Prostate gland (tissue), 2 donors: ENCODE data around the gene PPFIA1. TPM values are rescaled to one million over a fixed set of nuclear protein-coding genes. Genes with fewer than 3 reads are reported as not detected.

Experiments used
- DNase-seq: peaks from one replicate; pipeline ENCODE4 v3.0.0-alpha.2; 2019; ENCODE audit warnings: low spot score
- H3K27ac ChIP-seq, 2 donors: fragments of 200-600 bp; sonication (generic); 2 replicates each; pipeline ENCODE4 v1.5.1; 2017 to 2019
- H3K27me3 ChIP-seq: fragments of 200-600 bp; sonication (generic); replicated peaks from 2 replicates; pipeline ENCODE4 v1.5.1; 2019; ENCODE audit not compliant: insufficient read depth
- H3K36me3 ChIP-seq, 2 donors: fragments of 200-600 bp; sonication (generic); 1 replicate in 1 of 2; 2 replicates in 1 of 2; pipeline versions ENCODE4 v1.5.1 to v1.8.1; 2017 to 2019
- H3K4me1 ChIP-seq: fragments of 200-600 bp; sonication (generic); replicated peaks from 2 replicates; pipeline ENCODE4 v1.5.1; 2019
- H3K4me3 ChIP-seq, 2 donors: fragments of 200-600 bp; sonication (generic); 2 replicates each; pipeline ENCODE4 v1.5.1; 2017 to 2019
- H3K9me3 ChIP-seq: fragments of 200-600 bp; sonication (generic); 2 replicates; pipeline ENCODE4 v1.5.1; 2017
- POLR2A ChIP-seq: fragments of 450-650 bp; IDR thresholded peaks from one replicate; pipeline ENCODE4 v1.6.1; 2016; ENCODE audit warnings: antibody characterized with exemption, mild to moderate bottlenecking
- POLR2AphosphoS5 ChIP-seq: sonication (generic); formaldehyde crosslinking; IDR thresholded peaks from one replicate; pipeline ENCODE4 v1.6.1; 2017; ENCODE audit warnings: antibody characterized with exemption
- WGBS: methylation state at CpG from one replicate; pipeline ENCODE4 v1.1.5; 2018; 5-methylcytosine and 5-hydroxymethylcytosine counted together
- intact Hi-C: fragments of 100-400 bp; cut with DNase I; formaldehyde crosslinking; loops from one replicate; pipeline ENCODE4 v1.14.2; 2022
- total RNA-seq, 2 donors: library from RNA; depleted of rRNA; stranded (reverse); fragments of >200 nt; gene quantifications; one replicate each; pipeline ENCODE4 v1.1.0, GENCODE V29; 2016
- TF ChIP-seq, protein P1 (sequence below), 4 experiments: fragments of 200-600 bp in 2 of 4; fragments of 450-650 bp in 2 of 4; sonication (generic) in 2 of 4; IDR thresholded peaks; 1 replicate in 3 of 4; 2 replicates in 1 of 4; pipeline ENCODE4 v1.5.1; 2016 to 2019; ENCODE audit warnings: antibody characterized with exemption in 4 of 4, mild to moderate bottlenecking in 2 of 4, moderate library complexity in 2 of 4

PPFIA1 gene
- total RNA-seq, 2 donors from 2014 or later: 29.1 to 61.8 TPM

DNA sequence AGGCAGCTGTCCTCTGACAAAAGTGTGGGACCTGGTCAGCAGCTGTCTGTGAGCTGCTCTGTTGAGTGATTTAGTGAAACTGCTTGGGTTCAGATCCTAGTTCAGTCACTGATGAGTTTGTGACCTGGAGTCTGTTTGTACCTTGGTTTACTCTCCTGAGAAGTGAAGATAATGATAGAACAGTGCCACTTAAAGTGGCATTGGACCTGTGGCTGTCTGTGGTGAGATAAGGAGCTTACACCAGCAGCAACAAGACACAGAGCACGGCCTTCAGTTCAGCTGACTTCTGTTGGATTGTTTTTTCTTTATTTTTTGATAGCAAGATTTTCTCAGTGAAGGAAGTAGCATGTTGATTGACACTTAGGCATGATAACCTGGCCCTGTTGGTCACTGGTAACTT is 81.6 kb downstream of the PPFIA1 start:
- H3K4me1 ChIP-seq: no peaks in the 10 kb centered on the region
- H3K27me3 ChIP-seq: no peaks in the 10 kb centered on the region
- TF ChIP-seq, protein P1, sequence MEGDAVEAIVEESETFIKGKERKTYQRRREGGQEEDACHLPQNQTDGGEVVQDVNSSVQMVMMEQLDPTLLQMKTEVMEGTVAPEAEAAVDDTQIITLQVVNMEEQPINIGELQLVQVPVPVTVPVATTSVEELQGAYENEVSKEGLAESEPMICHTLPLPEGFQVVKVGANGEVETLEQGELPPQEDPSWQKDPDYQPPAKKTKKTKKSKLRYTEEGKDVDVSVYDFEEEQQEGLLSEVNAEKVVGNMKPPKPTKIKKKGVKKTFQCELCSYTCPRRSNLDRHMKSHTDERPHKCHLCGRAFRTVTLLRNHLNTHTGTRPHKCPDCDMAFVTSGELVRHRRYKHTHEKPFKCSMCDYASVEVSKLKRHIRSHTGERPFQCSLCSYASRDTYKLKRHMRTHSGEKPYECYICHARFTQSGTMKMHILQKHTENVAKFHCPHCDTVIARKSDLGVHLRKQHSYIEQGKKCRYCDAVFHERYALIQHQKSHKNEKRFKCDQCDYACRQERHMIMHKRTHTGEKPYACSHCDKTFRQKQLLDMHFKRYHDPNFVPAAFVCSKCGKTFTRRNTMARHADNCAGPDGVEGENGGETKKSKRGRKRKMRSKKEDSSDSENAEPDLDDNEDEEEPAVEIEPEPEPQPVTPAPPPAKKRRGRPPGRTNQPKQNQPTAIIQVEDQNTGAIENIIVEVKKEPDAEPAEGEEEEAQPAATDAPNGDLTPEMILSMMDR (IDR thresholded peaks at IDR 0.05): no peak
- TF ChIP-seq POLR2A (no peak), POLR2AphosphoS5 (no peak)
- peaks cover 3 to 10% of the 10 kb centered on the region in 2 donors for H3K36me3 ChIP-seq
- H3K9me3 ChIP-seq: no peaks in the 10 kb centered on the region
- intact Hi-C loops: no loop called here
- DNase-seq: no peak
- 89% methylated on average over 1 of the region's 1 CpG for WGBS
- no peak overlapping the region for H3K27ac ChIP-seq
- H3K4me3 ChIP-seq: no peak overlapping the region

DNA sequence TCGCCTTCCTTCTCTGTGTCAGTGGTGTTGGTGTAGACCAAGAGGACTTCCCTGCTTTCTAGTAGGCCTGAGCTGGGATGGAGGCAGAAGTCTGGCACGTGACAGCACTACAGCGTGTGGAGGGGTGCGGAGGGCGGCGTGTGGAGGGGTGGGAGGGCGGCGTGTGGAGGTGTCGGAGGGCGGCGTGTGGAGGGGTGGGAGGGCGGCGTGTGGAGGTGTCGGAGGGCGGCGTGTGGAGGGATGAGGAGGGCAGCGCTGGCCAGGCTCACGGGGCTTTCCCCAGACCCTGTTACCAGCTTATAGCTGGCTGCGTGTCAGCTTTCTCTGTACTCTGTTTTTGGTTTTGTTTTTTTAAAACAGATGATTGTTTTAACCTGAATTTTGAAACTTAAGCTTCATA is 82.1 kb downstream of the PPFIA1 start:
- Histone ChIP-seq H3K4me1 (no peaks in the 10 kb centered on the region), H3K36me3 (peaks cover 4 to 10% of the 10 kb centered on the region in 2 donors), H3K27me3 (no peaks in the 10 kb centered on the region), H3K27ac (no peak overlapping the region), H3K9me3 (no peaks in the 10 kb centered on the region), H3K4me3 (no peak overlapping the region)
- TF ChIP-seq, protein P1 (IDR thresholded peaks at IDR 0.05): no peak
- TF ChIP-seq POLR2A: no peak
- no peak for DNase-seq
- WGBS: 59% methylated on average over 18 of the region's 19 CpGs
- intact Hi-C loops: no loop called here

DNA sequence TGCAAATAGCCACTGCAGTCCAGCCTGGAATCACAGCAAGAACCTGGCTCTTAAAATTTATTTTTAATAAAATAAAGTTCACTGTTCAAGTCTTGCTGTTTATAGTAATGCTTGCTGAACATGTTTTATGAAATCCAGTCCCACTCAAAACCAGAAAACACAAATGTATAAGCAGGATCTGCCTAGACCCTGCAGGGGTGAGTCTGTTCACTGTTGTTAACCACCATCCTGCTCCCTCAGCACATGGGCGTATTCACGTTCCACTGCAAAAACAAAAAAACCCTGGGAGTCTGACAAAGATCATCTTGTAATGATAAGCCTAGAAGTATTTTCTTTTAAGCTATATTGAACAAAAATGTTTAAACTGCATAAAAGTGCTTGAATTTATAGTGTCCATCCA is 82.8 kb downstream of the PPFIA1 start:
- Histone ChIP-seq H3K9me3 (no peaks in the 10 kb centered on the region), H3K36me3 (peaks cover 4 to 10% of the 10 kb centered on the region in 2 donors), H3K4me3 (no peak overlapping the region), H3K4me1 (no peaks in the 10 kb centered on the region), H3K27me3 (no peaks in the 10 kb centered on the region), H3K27ac (no peak overlapping the region)
- DNase-seq: no peak
- intact Hi-C loops: no loop called here
- WGBS: 78% methylated on average over 2 of the region's 2 CpGs
- no peak for TF ChIP-seq POLR2A
- TF ChIP-seq, protein P1 (IDR thresholded peaks at IDR 0.05): no peak
- TF ChIP-seq POLR2AphosphoS5: no peak

DNA sequence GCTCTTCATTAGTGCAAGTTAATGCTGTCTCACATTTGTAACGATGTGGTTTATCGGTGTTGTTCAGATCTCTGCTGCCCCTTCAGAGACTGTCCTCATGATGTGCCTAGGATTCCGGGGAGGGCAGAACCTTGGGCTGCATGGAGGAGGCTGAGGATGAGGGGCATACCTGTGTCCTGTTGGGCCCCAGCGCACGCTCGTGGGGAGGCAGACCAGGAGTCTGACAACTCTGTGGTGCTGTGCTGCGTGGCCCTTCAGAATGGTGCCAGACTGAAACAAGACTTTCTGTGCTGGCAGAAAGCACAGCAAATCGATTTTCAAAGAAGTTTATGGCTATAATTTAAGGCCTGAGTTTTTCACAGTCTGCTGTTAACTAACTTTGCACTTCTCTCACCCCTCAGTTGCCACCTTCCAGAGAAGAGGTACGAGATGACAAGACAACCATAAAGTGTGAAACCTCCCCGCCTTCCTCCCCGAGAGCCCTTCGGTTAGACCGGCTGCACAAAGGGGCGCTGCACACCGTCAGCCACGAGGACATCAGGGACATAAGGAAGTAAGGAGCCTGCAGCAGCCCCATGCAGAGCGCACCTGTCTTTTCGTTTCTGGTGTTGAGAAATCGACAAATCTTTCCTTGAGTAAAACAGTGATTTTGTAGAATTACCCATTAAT is 83.5 kb downstream of the PPFIA1 start:
- no peaks in the 10 kb centered on the region for H3K9me3 ChIP-seq

More for the DNA sequence above, 83.5 kb downstream of the PPFIA1 start:
- intact Hi-C loops: no loop called here
- Histone ChIP-seq H3K36me3 (peaks cover 4 to 10% of the 10 kb centered on the region in 2 donors), H3K4me3 (no peak overlapping the region), H3K4me1 (no peaks in the 10 kb centered on the region), H3K27me3 (no peaks in the 10 kb centered on the region), H3K27ac (no peak overlapping the region)
- DNase-seq: no peak
- TF ChIP-seq, protein P1 (IDR thresholded peaks at IDR 0.05): no peak
- TF ChIP-seq POLR2A: no peak
- no peak for TF ChIP-seq POLR2AphosphoS5
- WGBS: 81% methylated on average over 19 of the region's 19 CpGs
